GM12891 (cell line): ENCODE data around the gene UIMC1.

Experiments used
- DNase-seq: peaks from one replicate; pipeline ENCODE4 v3.0.0; 2011; ENCODE audit warnings: low spot score; ENCODE audit not compliant: insufficient read length
- FAIRE-seq: peaks from 2 replicates; lab custom pipeline; 2011; peaks lifted over from hg19 to GRCh38; lab: Jason Lieb, UNC
- PAX5 ChIP-seq: IDR thresholded peaks from 2 replicates; pipeline ENCODE4 v1.6.1; 2011; ENCODE audit warnings: low read length, moderate library complexity, mild to moderate bottlenecking; ENCODE audit not compliant: insufficient read depth, severe bottlenecking
- POLR2A ChIP-seq: IDR thresholded peaks from 2 replicates; pipeline ENCODE4 v1.6.1; 2011; ENCODE audit warnings: low read depth, low read length, control low read depth
- POLR2AphosphoS5 ChIP-seq: IDR thresholded peaks from 2 replicates; pipeline ENCODE4 v1.6.1; 2011; ENCODE audit warnings: low read depth, low read length, control low read depth
- POU2F2 ChIP-seq: IDR thresholded peaks from 2 replicates; pipeline ENCODE4 v1.6.1; 2011; ENCODE audit warnings: low read depth, mild to moderate bottlenecking, control low read depth, low read length, moderate library complexity
- SPI1 ChIP-seq: IDR thresholded peaks from 2 replicates; pipeline ENCODE4 v1.6.1; 2011; ENCODE audit warnings: low read depth, low read length, control low read depth
- TAF1 ChIP-seq: IDR thresholded peaks from 2 replicates; pipeline ENCODE4 v1.6.1; 2011; ENCODE audit warnings: low read depth, low read length, control low read depth

UIMC1 gene

DNA sequence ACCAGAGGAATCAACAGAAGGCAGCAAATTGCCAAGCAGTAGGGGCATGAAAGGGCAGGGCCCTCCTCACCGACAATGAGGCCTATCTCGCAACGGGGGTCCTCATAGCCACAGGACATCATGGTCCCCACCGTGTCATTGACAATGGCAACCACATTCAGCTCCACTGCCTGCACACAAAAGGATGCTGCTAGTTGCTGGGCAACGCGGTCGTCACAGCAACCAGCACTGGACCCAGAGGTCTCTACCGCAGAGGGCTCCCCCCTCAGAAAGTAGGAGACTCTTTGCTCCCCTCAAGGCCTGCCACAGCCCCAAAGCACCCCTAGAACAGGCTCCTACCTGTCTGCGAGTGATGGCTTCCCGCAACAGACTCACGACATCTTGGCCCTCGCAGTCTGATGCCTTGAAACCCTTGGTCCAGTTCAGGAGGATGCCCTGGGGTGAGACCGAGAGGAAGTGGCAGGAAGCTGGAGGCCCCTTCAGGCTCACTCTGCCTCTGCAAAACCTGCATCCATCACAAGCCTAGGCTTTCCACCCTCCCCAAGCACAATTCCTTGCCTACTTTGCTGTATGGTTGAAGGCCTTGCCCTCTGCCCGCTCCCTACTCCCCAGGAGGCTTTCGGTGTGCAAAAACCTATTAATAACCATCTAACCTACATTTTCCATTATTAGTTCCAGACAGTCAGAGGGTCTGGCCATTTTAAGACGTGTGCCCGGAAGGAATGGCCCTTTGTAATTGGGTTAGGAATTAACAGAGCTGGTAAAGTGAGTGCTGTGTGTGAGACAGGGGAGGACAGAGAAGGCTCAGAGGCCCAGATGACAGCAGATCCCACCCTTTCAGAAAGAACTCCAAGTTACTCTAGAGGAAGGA, 122.6 kb downstream of the UIMC1 start:
- TF ChIP-seq POLR2AphosphoS5 (no peak), POLR2A (no peak), TAF1 (no peak), POU2F2 (no peak), SPI1 (no peak), PAX5 (no peak)
- DNase-seq (no peak), FAIRE-seq (no peak)

DNA sequence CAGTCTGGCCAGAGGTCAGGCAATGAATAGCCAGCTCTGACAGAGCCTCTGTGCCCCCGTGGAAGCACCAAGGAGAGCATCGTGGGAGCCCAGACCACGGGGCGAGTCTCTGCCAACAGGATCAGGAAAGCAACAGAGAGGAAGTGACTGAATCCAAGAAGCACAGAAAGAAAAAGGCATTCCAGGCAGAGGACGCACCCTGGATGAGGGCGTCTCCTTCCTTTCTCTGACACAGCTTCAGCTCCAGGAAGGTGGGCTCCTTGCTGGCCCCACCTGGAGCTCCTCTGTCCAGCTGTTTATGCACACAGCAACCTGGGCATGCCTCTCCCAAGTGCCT, 124.0 kb downstream of the UIMC1 start:
- FAIRE-seq, result no peak
- TF ChIP-seq POLR2A (no peak), PAX5 (no peak), SPI1 (no peak), POU2F2 (no peak), POLR2AphosphoS5 (no peak), TAF1 (no peak)
- no peak for DNase-seq

DNA sequence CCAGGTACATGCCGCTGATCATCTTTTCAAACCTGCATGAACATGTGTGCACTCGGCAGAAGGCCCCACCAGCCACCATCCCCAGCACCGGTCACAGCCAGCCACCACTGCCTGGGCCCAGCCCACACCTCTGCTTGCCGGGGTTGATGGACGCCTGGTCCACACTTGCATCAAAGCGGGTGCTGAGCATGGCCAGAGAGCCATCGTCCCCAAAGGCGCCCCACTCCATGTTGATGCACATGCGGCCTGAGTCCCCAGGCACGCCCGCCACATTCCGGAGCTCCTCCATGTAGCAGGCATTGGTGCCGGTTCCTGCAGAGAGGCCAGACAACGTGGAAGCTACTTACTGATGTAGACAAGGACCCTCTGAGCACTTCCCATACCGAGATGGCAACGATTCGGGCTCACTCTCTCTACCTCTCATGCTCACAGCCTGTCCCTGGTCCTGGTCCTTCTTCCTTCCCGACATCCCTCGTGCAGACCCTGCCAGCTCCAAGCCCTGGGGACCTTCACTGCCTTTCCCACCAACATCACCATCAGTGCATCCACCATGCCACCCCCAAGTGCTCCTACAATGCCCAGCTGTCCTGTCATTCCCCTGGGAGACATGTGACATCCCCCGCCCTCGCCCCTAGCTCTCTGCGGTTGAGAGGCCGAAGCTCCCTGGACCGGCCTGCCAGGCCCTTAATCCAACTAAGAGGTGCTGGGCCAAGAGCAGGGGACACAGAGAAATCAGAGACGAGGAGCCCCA, 124.6 kb downstream of the UIMC1 start:
- no peak for FAIRE-seq
- no peak for TF ChIP-seq PAX5
- no peak for TF ChIP-seq POLR2AphosphoS5
- TF ChIP-seq POLR2A, result no peak
- no peak for TF ChIP-seq SPI1
- no peak for TF ChIP-seq TAF1
- no peak for TF ChIP-seq POU2F2
- DNase-seq, result no peak

DNA sequence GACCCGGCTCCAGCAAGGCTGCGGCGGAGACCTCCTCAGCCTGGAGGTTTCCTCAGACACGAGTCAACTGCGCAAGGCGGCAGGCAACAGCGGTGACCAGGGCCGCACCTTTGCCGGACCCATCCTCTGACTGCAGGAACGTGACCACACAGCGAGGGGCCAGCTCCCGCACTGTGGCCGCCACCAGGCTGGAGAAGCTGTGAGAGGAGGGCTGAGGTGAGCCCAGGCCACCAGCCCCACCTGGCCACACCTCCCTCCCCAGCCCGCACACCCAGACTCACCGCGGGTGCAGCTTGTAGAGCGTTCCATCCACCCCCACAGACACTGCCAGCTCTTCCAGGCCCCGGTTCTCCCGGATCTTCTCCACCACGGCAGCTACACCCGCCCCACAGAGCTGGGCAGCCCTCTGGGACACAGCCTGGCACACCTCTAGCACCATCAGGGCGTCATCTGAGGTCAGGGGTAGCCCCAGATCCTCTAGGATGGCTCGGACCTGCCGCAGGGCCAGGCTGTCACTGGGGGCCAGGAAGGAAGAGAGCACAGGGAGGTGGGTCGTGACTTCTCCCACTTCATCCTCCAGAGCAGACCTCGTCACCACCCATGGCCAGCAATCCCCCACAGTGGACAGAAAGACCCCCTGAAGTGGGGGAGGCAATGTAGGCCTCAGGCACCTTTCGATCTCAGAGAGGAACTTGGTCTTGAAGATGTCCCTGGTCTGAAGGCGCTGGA, 125.4 kb downstream of the UIMC1 start:
- FAIRE-seq, result no peak
- TF ChIP-seq POLR2A, result no peak
- no peak for TF ChIP-seq TAF1
- no peak for TF ChIP-seq POLR2AphosphoS5
- TF ChIP-seq PAX5, result no peak
- no peak for DNase-seq

DNA sequence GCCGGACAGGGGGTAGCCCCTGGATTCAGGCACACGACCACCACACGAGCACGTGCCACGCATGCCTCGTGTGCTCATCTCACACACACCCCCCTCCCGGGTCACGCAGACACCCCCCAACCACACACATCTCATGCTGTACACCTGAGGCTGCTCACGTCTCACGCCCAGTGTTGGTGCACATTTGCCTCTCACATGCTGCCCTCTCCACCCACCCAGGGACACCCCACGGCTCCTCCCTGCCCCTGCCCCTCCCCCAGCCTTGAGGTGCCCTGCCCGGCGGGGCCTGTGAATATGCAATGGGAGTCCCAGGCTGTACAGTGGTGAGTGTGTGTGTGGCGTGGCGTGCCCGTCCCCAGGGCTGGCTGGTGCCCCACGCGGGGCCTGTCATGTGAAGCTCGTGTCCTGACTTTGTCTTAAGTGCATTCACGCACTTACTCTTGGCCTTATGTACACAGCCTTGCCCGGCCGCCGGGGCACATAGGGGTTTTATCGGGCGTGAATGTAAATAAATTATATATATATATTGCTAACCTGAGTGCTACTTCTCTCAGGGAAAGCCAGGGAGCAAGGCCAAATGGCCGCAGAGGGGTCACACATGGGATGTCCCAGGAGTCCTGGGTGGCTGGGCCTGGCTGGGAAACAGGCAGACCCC, 126.1 kb downstream of the UIMC1 start:
- TF ChIP-seq POLR2A (no peak), POU2F2 (no peak), PAX5 (no peak), TAF1 (no peak), SPI1 (no peak), POLR2AphosphoS5 (no peak)
- DNase-seq (no peak), FAIRE-seq (no peak)

DNA sequence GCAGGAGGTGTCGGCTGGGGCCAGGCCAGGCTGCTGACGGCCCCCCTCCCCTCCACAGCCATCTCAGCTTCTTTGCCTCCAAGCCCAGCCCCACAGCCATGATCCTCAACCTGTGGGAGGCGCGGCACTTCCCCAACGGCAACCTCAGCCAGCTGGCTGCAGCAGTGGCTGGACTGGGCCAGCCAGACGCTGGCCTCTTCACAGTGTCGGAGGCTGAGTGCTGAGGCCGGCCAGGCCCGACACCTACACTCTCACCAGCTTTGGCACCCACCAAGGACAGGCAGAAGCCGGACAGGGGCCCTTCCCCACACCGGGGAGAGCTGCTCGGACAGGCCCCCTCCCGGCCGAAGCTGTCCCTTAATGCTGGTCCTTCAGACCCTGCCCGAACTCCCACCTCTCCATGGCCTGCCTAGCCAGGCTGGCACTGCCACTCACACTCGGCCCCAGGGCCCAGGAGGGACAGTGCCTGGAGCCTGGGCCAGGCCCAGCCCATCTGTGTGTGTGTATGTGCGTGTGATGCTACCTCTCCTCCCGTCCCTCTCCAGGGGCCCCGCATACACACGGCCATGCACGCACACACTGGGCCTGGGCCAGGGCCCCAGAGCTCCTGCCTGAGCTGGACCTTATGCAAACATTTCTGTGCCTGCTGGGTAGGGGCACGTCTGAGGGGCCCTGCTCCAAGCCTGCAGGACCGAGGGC, 126.8 kb downstream of the UIMC1 start:
- TF ChIP-seq TAF1, result no peak
- TF ChIP-seq POU2F2, result no peak
- no peak for TF ChIP-seq POLR2AphosphoS5
- TF ChIP-seq PAX5, result no peak
- no peak for TF ChIP-seq SPI1
- TF ChIP-seq POLR2A, result no peak
- FAIRE-seq (no peak), DNase-seq (no peak)

DNA sequence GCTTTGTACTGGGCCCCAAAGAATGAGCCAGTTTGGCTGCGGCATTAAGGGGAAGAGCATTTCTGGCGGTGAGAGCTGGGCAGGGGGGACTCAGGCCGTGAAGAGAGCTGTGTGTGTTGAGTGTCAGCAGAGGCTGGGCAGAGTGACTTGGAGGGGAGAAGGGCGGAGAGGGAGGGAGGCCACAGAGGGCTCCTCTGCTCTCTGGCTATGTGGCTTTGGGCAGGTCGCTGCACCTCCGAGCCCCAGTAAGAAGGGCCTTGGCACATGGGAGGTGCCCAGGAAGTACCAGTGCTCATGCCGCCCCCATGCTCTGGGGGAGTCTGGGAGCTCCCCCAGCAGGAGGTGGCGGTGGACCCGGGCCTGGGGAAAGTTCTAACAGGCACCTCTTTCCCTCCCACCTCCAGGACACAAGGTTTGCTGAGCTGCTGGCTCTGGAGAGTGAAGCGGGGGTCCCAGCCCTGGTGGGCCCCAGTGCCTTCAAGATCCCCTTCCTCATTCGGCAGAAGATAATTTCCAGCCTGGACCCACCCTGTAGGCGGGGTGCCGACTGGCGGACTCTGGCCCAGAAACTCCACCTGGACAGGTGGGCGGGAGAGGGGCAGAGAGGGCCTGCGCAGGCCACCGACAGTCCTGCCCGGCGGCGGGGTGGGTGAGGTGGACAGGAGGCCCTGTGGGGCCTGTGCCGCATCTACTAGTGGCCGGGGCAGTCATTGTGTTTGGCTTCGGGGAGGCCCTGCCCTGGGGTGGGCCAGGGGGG, 127.5 kb downstream of the UIMC1 start:
- no peak for DNase-seq
- TF ChIP-seq POLR2AphosphoS5, result no peak
- TF ChIP-seq POLR2A, result no peak
- no peak for TF ChIP-seq PAX5
- no peak for FAIRE-seq

DNA sequence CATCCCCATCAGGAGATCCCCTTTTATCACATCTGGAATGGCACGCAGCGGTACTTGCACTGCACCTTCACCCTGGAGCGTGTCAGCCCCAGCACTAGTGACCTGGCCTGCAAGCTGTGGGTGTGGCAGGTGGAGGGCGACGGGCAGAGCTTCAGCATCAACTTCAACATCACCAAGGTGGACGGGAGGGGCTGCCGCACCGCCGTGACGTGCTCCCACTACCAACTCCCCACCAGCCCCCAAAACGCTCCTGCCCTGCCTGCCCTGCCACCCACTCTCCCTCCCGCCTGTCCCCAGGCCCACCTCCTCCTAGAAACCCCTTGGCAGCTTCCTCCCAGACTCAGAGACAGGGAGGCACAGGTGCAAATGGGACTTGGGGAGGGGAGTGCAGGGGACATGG, 128.1 kb downstream of the UIMC1 start:
- TF ChIP-seq SPI1 (no peak), POLR2A (no peak), TAF1 (no peak), POU2F2 (no peak), PAX5 (no peak), POLR2AphosphoS5 (no peak)
- FAIRE-seq, result no peak

More for the DNA sequence above, 128.1 kb downstream of the UIMC1 start:
- DNase-seq, result no peak
